H9 (cell line): ENCODE data around the gene VWA8. TPM values are rescaled to one million over a fixed set of nuclear protein-coding genes. Genes with fewer than 3 reads are reported as not detected.
A peak's percentile ranks its signal among the peaks of the same experiment; 100 is the strongest.

Experiments
- DNase-seq: peaks from one replicate; pipeline ENCODE4 v3.0.0-alpha.2; 2017
- H2AFZ ChIP-seq: one replicate; pipeline ENCODE4 v1.6.1; 2013; ENCODE audit warnings: mild to moderate bottlenecking, low read length, control low read depth, moderate library complexity
- H2AK5ac ChIP-seq: 2 replicates; pipeline ENCODE4 v1.6.1; 2013; ENCODE audit warnings: low read length, control low read depth, mixed read lengths; ENCODE audit not compliant: insufficient read length
- H2BK120ac ChIP-seq: one replicate; pipeline ENCODE4 v1.6.1; 2013; ENCODE audit warnings: low read depth, mild to moderate bottlenecking, low read length, control low read depth, inconsistent platforms; ENCODE audit not compliant: poor library complexity, severe bottlenecking
- H2BK12ac ChIP-seq: 2 replicates; pipeline ENCODE4 v1.6.1; 2013; ENCODE audit warnings: low read length, control low read depth, mixed read lengths, low read depth; ENCODE audit not compliant: insufficient read length
- H2BK15ac ChIP-seq: 2 replicates; pipeline ENCODE4 v1.6.1; 2013; ENCODE audit warnings: low read depth, low read length, control low read depth
- H2BK20ac ChIP-seq: one replicate; pipeline ENCODE4 v1.6.1; 2013; ENCODE audit warnings: low read depth, mild to moderate bottlenecking, low read length, control low read depth, inconsistent platforms; ENCODE audit not compliant: poor library complexity, severe bottlenecking
- H2BK5ac ChIP-seq: 2 replicates; pipeline ENCODE4 v1.6.1; 2013; ENCODE audit warnings: low read length, control low read depth, mixed read lengths; ENCODE audit not compliant: insufficient read length
- H3K14ac ChIP-seq: 2 replicates; pipeline ENCODE4 v1.6.1; 2013; ENCODE audit warnings: low read length, control low read depth; ENCODE audit not compliant: insufficient read depth
- H3K18ac ChIP-seq: 2 replicates; pipeline ENCODE4 v1.6.1; 2013; ENCODE audit warnings: low read depth, mild to moderate bottlenecking, mixed read lengths, low read length, control low read depth; ENCODE audit not compliant: insufficient read length
- H3K23ac ChIP-seq: 2 replicates; pipeline ENCODE4 v1.6.1; 2013; ENCODE audit warnings: low read length, control low read depth, mixed read lengths, low read depth; ENCODE audit not compliant: insufficient read length
- H3K23me2 ChIP-seq: 2 replicates; pipeline ENCODE4 v1.6.1; 2013; ENCODE audit warnings: low read depth, mild to moderate bottlenecking, mixed read lengths, low read length, control low read depth; ENCODE audit not compliant: insufficient read length, poor library complexity, severe bottlenecking
- H3K27ac ChIP-seq: 2 replicates; pipeline ENCODE4 v1.5.1; 2013; ENCODE audit warnings: low read length, control low read depth, mixed read lengths, low read depth; ENCODE audit not compliant: insufficient read length
- H3K27me3 ChIP-seq: 2 replicates; pipeline ENCODE4 v1.6.1; 2013; ENCODE audit warnings: low read length, control low read depth, inconsistent platforms; ENCODE audit not compliant: insufficient read depth
- H3K4ac ChIP-seq: 2 replicates; pipeline ENCODE4 v1.6.1; 2013; ENCODE audit warnings: low read depth, mild to moderate bottlenecking, control low read depth, inconsistent platforms, low read length, moderate library complexity
- H3K4me1 ChIP-seq: 2 replicates; pipeline ENCODE4 v1.6.1; 2013; ENCODE audit warnings: low read length, control low read depth, inconsistent platforms; ENCODE audit not compliant: insufficient read depth
- H3K4me2 ChIP-seq: 2 replicates; pipeline ENCODE4 v1.6.1; 2013; ENCODE audit warnings: low read length, control low read depth, mixed read lengths; ENCODE audit not compliant: insufficient read length, insufficient read depth
- H3K56ac ChIP-seq: 2 replicates; pipeline ENCODE4 v1.6.1; 2013; ENCODE audit warnings: low read depth, mild to moderate bottlenecking, mixed read lengths, low read length, control low read depth; ENCODE audit not compliant: insufficient read length
- H3K79me1 ChIP-seq: 2 replicates; pipeline ENCODE4 v1.6.1; 2013; ENCODE audit warnings: low read depth, mild to moderate bottlenecking, moderate library complexity, low read length, control low read depth, inconsistent platforms; ENCODE audit not compliant: insufficient read depth, poor library complexity, severe bottlenecking
- H3K79me2 ChIP-seq: 2 replicates; pipeline ENCODE4 v1.6.1; 2013; ENCODE audit warnings: low read length, control low read depth, inconsistent platforms; ENCODE audit not compliant: insufficient read depth
- H3K9ac ChIP-seq: 2 replicates; pipeline ENCODE4 v1.6.1; 2013; ENCODE audit warnings: low read length, control low read depth, mixed read lengths; ENCODE audit not compliant: insufficient read length; ENCODE audit errors: extremely low read depth
- H3K9me3 ChIP-seq: one replicate; pipeline ENCODE4 v1.6.1; 2013; ENCODE audit warnings: low read depth, low read length, inconsistent platforms; ENCODE audit not compliant: control insufficient read depth
- H3T11ph ChIP-seq: one replicate; pipeline ENCODE4 v1.6.1; 2013; ENCODE audit warnings: mild to moderate bottlenecking, low read length, control low read depth, inconsistent platforms
- H4K20me1 ChIP-seq: one replicate; pipeline ENCODE4 v1.6.1; 2013; ENCODE audit not compliant: control insufficient read depth, insufficient read length, insufficient read depth
- H4K5ac ChIP-seq: 2 replicates; pipeline ENCODE4 v1.6.1; 2013; ENCODE audit warnings: low read depth, mild to moderate bottlenecking, mixed read lengths, low read length, control low read depth; ENCODE audit not compliant: insufficient read length
- H4K8ac ChIP-seq: replicated peaks from 2 replicates; pipeline ENCODE4 v1.6.1; 2013; ENCODE audit warnings: low read length, control low read depth, mixed read lengths, low read depth; ENCODE audit not compliant: insufficient read length
- H4K91ac ChIP-seq: 2 replicates; pipeline ENCODE4 v1.6.1; 2013; ENCODE audit warnings: low read depth, mild to moderate bottlenecking, moderate library complexity, mixed read lengths, low read length, control low read depth; ENCODE audit not compliant: insufficient read length
- H3K27ac Mint-ChIP-seq, 3 experiments: 2 replicates in 2 of 3; 3 replicates in 1 of 3; pipeline ENCODE4 v1.8.0; 2020 to 2021; ENCODE audit warnings: mixed read lengths in 3 of 3, mild to moderate bottlenecking in 1 of 3, moderate library complexity in 1 of 3
- H3K27me3 Mint-ChIP-seq: 2 replicates; pipeline ENCODE4 v1.8.0; 2021; ENCODE audit warnings: low read depth, mild to moderate bottlenecking, moderate library complexity, mixed read lengths
- H3K36me3 Mint-ChIP-seq, 3 experiments: 2 replicates in 2 of 3; 3 replicates in 1 of 3; pipeline ENCODE4 v1.8.0; 2020 to 2021; ENCODE audit warnings: low read depth in 3 of 3, mixed read lengths in 3 of 3; ENCODE audit not compliant: insufficient read depth in 1 of 3
- H3K4me1 Mint-ChIP-seq, 2 experiments: 2 replicates each; pipeline ENCODE4 v1.8.0; 2020; ENCODE audit warnings: mixed read lengths in 2 of 2
- H3K4me3 Mint-ChIP-seq, 2 experiments: 2 replicates in 1 of 2; 3 replicates in 1 of 2; pipeline ENCODE4 v1.8.0; 2020 to 2021; ENCODE audit warnings: mild to moderate bottlenecking in 2 of 2, mixed read lengths in 2 of 2, moderate library complexity in 1 of 2
- H3K9me3 Mint-ChIP-seq, 2 experiments: 2 replicates in 1 of 2; 3 replicates in 1 of 2; pipeline ENCODE4 v1.8.0; 2020; ENCODE audit warnings: mild to moderate bottlenecking in 2 of 2, mixed read lengths in 2 of 2, moderate library complexity in 1 of 2
- WGBS: extraction: QIAGEN DNeasy Blood & Tissue Kit; methylation state at CpG from one replicate; pipeline ENCODE4 v1.1.7; 2013; ENCODE audit warnings: missing lambda C conversion rate, low lambda C conversion rate, mixed read lengths; ENCODE audit not compliant: insufficient read length; ENCODE audit errors: extremely low coverage; 5-methylcytosine and 5-hydroxymethylcytosine counted together
- total RNA-seq: library from RNA; stranded (reverse); gene quantifications from 2 replicates; pipeline ENCODE4 v1.2.1, GENCODE V29; 2021
- TF ChIP-seq, protein P1 (sequence below): fragments of 200-600 bp; sonication (generic); conservative IDR thresholded peaks from 3 replicates; pipeline ENCODE4 v1.8.0; 2021; ENCODE audit warnings: antibody characterized with exemption, mild to moderate bottlenecking

VWA8 gene
- total RNA-seq, 1 experiment from 2014 or later = 17.4 TPM

DNA sequence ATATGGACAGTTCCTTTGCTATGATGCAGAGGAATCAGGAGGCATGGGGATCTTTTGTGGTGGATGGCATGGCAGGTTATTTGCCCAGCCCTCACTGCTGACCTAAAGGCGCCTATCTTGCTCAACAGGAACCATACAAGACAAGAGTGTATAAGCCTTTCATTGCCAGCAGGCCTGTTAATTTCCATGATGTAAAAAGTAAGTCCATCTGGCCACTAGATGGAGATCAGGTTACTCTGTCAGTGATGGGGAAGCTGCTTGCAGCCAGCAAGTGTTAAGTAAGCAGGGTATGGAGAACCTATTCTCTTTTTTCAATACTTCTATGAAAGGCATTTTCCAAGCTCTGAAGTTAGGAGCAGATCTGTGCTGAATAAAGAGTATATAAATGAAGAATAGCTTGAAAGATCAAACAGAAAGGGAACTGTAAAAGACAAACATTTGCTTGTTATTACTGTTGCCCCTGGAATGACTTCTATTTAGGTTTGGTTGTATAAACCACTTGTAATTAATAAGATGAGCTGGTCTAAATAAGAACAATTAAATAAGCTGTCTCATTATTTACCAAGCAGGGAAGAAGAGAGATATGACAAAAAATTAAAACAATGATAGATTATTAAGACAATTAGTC lies 292.7 kb downstream of the VWA8 start:
- TF ChIP-seq, protein P1, sequence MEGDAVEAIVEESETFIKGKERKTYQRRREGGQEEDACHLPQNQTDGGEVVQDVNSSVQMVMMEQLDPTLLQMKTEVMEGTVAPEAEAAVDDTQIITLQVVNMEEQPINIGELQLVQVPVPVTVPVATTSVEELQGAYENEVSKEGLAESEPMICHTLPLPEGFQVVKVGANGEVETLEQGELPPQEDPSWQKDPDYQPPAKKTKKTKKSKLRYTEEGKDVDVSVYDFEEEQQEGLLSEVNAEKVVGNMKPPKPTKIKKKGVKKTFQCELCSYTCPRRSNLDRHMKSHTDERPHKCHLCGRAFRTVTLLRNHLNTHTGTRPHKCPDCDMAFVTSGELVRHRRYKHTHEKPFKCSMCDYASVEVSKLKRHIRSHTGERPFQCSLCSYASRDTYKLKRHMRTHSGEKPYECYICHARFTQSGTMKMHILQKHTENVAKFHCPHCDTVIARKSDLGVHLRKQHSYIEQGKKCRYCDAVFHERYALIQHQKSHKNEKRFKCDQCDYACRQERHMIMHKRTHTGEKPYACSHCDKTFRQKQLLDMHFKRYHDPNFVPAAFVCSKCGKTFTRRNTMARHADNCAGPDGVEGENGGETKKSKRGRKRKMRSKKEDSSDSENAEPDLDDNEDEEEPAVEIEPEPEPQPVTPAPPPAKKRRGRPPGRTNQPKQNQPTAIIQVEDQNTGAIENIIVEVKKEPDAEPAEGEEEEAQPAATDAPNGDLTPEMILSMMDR = peak; percentile 83
- DNase-seq = peak; percentile 67
- no peak overlapping the region for H2BK120ac ChIP-seq
- H3K79me1 ChIP-seq = no peaks in the 10 kb centered on the region
- H3K79me2 ChIP-seq = no peaks in the 10 kb centered on the region
- H3K4me2 ChIP-seq = no peak overlapping the region
- no peak overlapping the region for H2AFZ ChIP-seq
- H3K9ac ChIP-seq = no peak overlapping the region
- H3K23ac ChIP-seq = no peak overlapping the region
- no peak overlapping the region for H3T11ph ChIP-seq
- Mint-ChIP-seq H3K36me3 (no peaks in the 10 kb centered on the region), H3K4me1 (no peaks in the 10 kb centered on the region), H3K9me3 (no peaks in the 10 kb centered on the region), H3K4me3 (no peak overlapping the region), H3K27ac (no peak overlapping the region), H3K27me3 (no peaks in the 10 kb centered on the region)
- no peak overlapping the region for H3K18ac ChIP-seq
- no peak overlapping the region for H2BK5ac ChIP-seq
- no peak overlapping the region for H4K91ac ChIP-seq
- H3K4ac ChIP-seq = no peak overlapping the region
- H3K23me2 ChIP-seq = no peaks in the 10 kb centered on the region
- H3K27me3 ChIP-seq = no peaks in the 10 kb centered on the region
- no CpG with 5 or more reads among the region's 1 CpG for WGBS
- H2BK12ac ChIP-seq = no peak overlapping the region
- no peak overlapping the region for H2BK15ac ChIP-seq
- H3K56ac ChIP-seq = no peak overlapping the region
- no peak overlapping the region for H3K27ac ChIP-seq
- no peak overlapping the region for H4K8ac ChIP-seq
- no peaks in the 10 kb centered on the region for H3K4me1 ChIP-seq
- H4K20me1 ChIP-seq = no peaks in the 10 kb centered on the region
- no peak overlapping the region for H4K5ac ChIP-seq
- H3K14ac ChIP-seq = no peak overlapping the region
- H3K9me3 ChIP-seq = no peaks in the 10 kb centered on the region
- no peak overlapping the region for H2AK5ac ChIP-seq
- H2BK20ac ChIP-seq = no peak overlapping the region
